Measurements from ENCODE around the gene BMPR1B.

Gene BMPR1B

DNA sequence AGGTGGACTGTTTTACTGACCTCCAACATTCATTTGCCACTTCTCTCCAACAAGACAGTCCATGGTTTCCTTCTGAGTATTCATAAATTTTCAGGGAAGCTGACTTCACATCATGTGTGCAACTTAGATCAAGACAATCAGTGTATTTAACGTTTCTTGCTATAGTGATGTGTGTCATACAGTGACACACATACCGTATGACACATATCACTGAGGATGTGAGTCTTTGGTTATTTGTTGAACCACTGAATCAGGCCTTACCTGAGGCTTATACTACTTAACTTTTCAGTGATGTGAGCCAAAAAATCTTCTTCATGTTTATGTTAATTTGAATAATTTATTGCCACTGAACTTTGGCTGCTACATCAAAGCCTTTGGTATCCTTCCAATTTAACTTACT, 166.8 kb downstream of the BMPR1B start:
- no peak overlapping the region for H3K27ac ChIP-seq (replicated peaks)
- no peak for DNase-seq (ENCODE audit: low read depth in 1 of 2, low spot score in 1 of 2)
- no peak overlapping the region for H3K4me3 ChIP-seq (replicated peaks; ENCODE audit: insufficient read depth, low read length)
- H3K27me3 ChIP-seq (ENCODE audit: insufficient read depth, poor library complexity, severe bottlenecking), result no peaks in the 10 kb centered on the region
- TF ChIP-seq, protein P1, sequence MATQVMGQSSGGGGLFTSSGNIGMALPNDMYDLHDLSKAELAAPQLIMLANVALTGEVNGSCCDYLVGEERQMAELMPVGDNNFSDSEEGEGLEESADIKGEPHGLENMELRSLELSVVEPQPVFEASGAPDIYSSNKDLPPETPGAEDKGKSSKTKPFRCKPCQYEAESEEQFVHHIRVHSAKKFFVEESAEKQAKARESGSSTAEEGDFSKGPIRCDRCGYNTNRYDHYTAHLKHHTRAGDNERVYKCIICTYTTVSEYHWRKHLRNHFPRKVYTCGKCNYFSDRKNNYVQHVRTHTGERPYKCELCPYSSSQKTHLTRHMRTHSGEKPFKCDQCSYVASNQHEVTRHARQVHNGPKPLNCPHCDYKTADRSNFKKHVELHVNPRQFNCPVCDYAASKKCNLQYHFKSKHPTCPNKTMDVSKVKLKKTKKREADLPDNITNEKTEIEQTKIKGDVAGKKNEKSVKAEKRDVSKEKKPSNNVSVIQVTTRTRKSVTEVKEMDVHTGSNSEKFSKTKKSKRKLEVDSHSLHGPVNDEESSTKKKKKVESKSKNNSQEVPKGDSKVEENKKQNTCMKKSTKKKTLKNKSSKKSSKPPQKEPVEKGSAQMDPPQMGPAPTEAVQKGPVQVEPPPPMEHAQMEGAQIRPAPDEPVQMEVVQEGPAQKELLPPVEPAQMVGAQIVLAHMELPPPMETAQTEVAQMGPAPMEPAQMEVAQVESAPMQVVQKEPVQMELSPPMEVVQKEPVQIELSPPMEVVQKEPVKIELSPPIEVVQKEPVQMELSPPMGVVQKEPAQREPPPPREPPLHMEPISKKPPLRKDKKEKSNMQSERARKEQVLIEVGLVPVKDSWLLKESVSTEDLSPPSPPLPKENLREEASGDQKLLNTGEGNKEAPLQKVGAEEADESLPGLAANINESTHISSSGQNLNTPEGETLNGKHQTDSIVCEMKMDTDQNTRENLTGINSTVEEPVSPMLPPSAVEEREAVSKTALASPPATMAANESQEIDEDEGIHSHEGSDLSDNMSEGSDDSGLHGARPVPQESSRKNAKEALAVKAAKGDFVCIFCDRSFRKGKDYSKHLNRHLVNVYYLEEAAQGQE (IDR thresholded peaks at IDR 0.05; ENCODE audit: insufficient replicate concordance, low read depth), result no peak
- TF ChIP-seq, protein P2, sequence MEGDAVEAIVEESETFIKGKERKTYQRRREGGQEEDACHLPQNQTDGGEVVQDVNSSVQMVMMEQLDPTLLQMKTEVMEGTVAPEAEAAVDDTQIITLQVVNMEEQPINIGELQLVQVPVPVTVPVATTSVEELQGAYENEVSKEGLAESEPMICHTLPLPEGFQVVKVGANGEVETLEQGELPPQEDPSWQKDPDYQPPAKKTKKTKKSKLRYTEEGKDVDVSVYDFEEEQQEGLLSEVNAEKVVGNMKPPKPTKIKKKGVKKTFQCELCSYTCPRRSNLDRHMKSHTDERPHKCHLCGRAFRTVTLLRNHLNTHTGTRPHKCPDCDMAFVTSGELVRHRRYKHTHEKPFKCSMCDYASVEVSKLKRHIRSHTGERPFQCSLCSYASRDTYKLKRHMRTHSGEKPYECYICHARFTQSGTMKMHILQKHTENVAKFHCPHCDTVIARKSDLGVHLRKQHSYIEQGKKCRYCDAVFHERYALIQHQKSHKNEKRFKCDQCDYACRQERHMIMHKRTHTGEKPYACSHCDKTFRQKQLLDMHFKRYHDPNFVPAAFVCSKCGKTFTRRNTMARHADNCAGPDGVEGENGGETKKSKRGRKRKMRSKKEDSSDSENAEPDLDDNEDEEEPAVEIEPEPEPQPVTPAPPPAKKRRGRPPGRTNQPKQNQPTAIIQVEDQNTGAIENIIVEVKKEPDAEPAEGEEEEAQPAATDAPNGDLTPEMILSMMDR (IDR thresholded peaks at IDR 0.05; ENCODE audit: insufficient read depth, low read length), result no peak
- no peak for TF ChIP-seq SPI1 (IDR thresholded peaks at IDR 0.05; ENCODE audit: borderline replicate concordance, low read depth)
- no peak for TF ChIP-seq GABPA (IDR thresholded peaks at IDR 0.05; ENCODE audit: low read depth)
- no peak for TF ChIP-seq POLR2AphosphoS5 (IDR thresholded peaks at IDR 0.05; ENCODE audit: low read depth)

DNA sequence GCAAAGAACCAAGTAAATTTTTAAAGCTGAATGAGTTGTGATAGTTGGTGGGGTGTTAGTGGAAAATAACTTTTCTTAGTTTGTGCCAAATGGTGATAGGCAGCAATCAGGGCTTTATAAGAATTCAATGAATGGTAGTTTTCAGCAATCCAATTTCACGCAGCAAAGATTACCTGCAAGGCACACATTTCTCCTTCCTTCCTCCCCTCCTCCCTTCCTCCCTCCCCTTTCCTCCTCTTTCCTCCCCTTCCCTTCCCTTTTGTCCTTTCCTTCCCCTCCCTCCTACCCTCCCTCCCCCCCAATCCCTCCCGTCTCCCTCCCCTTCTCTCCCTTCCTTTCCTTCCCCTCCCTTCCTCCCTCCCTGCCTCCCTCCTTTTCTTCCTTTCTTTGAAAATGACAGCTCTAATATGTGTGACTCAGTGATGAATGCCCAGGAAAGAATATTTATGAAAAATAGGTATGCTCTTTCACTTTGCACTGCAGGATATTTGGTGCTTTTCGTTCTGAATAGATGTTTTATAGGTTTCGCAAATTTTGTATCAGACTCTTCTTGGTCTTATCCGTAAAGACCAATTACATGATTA, 168.1 kb downstream of the BMPR1B start:
- Histone ChIP-seq H3K4me3 (replicated peaks; ENCODE audit: insufficient read depth, low read length) (no peak overlapping the region), H3K27me3 (ENCODE audit: insufficient read depth, poor library complexity, severe bottlenecking) (no peaks in the 10 kb centered on the region), H3K27ac (replicated peaks) (no peak overlapping the region)
- no peak for DNase-seq (ENCODE audit: low read depth in 1 of 2, low spot score in 1 of 2)
- TF ChIP-seq, protein P1 (IDR thresholded peaks at IDR 0.05; ENCODE audit: insufficient replicate concordance, low read depth), result no peak
- TF ChIP-seq, protein P2 (IDR thresholded peaks at IDR 0.05; ENCODE audit: insufficient read depth, low read length), result no peak
- TF ChIP-seq POLR2AphosphoS5 (IDR thresholded peaks at IDR 0.05; ENCODE audit: low read depth) (no peak), SPI1 (IDR thresholded peaks at IDR 0.05; ENCODE audit: borderline replicate concordance, low read depth) (no peak), GABPA (IDR thresholded peaks at IDR 0.05; ENCODE audit: low read depth) (no peak)

DNA sequence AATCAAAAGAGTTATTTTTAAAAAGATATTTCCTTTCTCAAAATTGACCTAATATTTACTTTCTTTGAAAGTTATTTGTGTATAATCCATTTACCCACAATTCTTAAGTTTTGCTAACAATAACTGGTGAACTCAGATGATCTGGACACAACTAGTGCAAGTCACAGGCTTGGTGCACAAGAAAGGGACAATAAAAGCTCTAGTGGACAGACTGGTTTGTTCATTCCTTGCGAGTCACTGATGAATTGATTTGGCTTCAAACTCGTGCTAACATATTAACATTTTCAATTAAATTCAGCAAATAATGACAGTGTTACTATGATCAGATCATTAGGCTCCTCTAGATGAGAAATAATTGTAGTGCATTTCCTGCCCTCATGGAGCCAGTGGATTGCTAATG, 169.2 kb downstream of the BMPR1B start:
- TF ChIP-seq, protein P2 (IDR thresholded peaks at IDR 0.05; ENCODE audit: insufficient read depth, low read length), result no peak
- TF ChIP-seq POLR2AphosphoS5 (IDR thresholded peaks at IDR 0.05; ENCODE audit: low read depth) (no peak), GABPA (IDR thresholded peaks at IDR 0.05; ENCODE audit: low read depth) (no peak), SPI1 (IDR thresholded peaks at IDR 0.05; ENCODE audit: borderline replicate concordance, low read depth) (no peak)

DNA sequence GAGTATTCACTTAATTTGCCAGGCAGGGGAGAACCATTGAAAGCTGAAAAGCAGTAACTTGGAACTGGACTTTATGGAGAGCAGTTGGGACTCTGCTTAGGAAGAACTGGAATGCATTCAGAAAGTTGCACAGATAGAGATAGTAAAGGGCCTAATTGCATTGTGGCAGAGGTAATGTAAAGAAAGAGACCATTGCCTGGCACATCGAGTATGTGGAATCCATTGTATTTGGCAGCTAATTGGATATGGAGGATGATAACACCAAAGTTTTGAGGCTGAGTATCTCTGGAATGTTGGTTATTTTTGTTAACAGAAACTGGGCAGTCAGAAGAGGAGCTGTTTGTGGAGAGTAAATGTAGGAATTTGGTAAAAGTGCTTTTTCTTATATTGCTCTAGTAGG, 169.9 kb downstream of the BMPR1B start:
- Histone ChIP-seq H3K4me3 (replicated peaks; ENCODE audit: insufficient read depth, low read length) (no peak overlapping the region), H3K27ac (replicated peaks) (no peak overlapping the region)
- no peak for DNase-seq (ENCODE audit: low read depth in 1 of 2, low spot score in 1 of 2)

More for the DNA sequence above, 169.2 kb downstream of the BMPR1B start:
- Histone ChIP-seq H3K27me3 (ENCODE audit: insufficient read depth, poor library complexity, severe bottlenecking) (no peaks in the 10 kb centered on the region), H3K27ac (replicated peaks) (no peak overlapping the region), H3K4me3 (replicated peaks; ENCODE audit: insufficient read depth, low read length) (no peak overlapping the region)
- no peak for DNase-seq (ENCODE audit: low read depth in 1 of 2, low spot score in 1 of 2)

More for the DNA sequence above, 169.9 kb downstream of the BMPR1B start:
- no peaks in the 10 kb centered on the region for H3K27me3 ChIP-seq (ENCODE audit: insufficient read depth, poor library complexity, severe bottlenecking)
- TF ChIP-seq SPI1 (IDR thresholded peaks at IDR 0.05; ENCODE audit: borderline replicate concordance, low read depth) (no peak), POLR2AphosphoS5 (IDR thresholded peaks at IDR 0.05; ENCODE audit: low read depth) (no peak)

Data from HL-60 (cell line).